Suprapubic skin (tissue), 4 donors: ENCODE data around the gene B3GNT7.

Experiments used
- CTCF ChIP-seq, 2 donors: fragments of 200-600 bp in 1 of 2; fragments of 450-650 bp in 1 of 2; sonication (generic) in 1 of 2; IDR thresholded peaks; one replicate each; pipeline ENCODE4 v1.5.1; 2016 to 2019; ENCODE audit warnings: antibody characterized with exemption in 2 of 2, mild to moderate bottlenecking in 1 of 2, moderate library complexity in 1 of 2
- EP300 ChIP-seq: sonication (generic); formaldehyde crosslinking; IDR thresholded peaks from one replicate; pipeline ENCODE4 v1.6.1; 2017; ENCODE audit warnings: antibody characterized with exemption
- POLR2A ChIP-seq, 2 donors: fragments of 450-650 bp; IDR thresholded peaks; one replicate each; pipeline ENCODE4 v1.6.1; 2017; ENCODE audit warnings: antibody characterized with exemption in 2 of 2, mild to moderate bottlenecking in 2 of 2, moderate library complexity in 2 of 2
- POLR2AphosphoS5 ChIP-seq, 3 donors: sonication (generic); formaldehyde crosslinking; IDR thresholded peaks; one replicate each; pipeline ENCODE4 v1.6.1; 2017; ENCODE audit warnings: antibody characterized with exemption in 3 of 3

GRCh38 chr2:231409776-231410175 is 14.3 kb downstream of the B3GNT7 start:
- no peak for TF ChIP-seq CTCF (IDR thresholded peaks at IDR 0.05)
- no peak for TF ChIP-seq POLR2A (IDR thresholded peaks at IDR 0.05)
- TF ChIP-seq POLR2AphosphoS5 (IDR thresholded peaks at IDR 0.05) = no peak
- no peak for TF ChIP-seq EP300
